ENCODE data around the gene RAVER2.

DNA sequence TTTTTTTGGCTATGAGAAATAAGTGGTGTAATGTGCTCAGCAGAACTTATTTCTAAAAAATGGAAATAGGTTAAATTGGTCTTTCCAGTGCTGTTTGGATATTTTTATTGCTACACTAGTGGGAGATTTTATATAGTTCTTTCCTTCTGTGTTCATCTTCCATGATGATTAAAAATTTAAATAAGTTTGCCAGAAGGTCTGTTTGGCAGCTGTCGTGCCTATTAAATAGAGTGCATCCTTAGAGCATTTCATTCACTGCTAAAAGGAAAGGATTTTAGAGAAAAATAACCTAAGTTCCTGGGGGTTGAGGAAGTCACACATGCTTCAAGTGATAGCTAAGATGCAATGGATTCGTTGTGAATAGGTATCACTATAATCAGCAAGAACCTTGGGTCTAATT, 29.7 kb upstream of the RAVER2 start:
- no peak for TF ChIP-seq SUZ12 (IDR thresholded peaks at IDR 0.05; ENCODE audit: extremely low read depth, insufficient read depth, insufficient read length)
- TF ChIP-seq ZNF274 (IDR thresholded peaks at IDR 0.05; ENCODE audit: low read depth, low read length), result no peak
- no peak for TF ChIP-seq YY1 (IDR thresholded peaks at IDR 0.05; ENCODE audit: insufficient read depth, insufficient read length)
